ENCODE results near the gene NOX4. TPM values are rescaled to one million over a fixed set of nuclear protein-coding genes. Genes with fewer than 3 reads are reported as not detected.

Gene NOX4
- total RNA-seq, 1 experiment from 2014 or later: 3.0 TPM

GRCh38 chr11:89279176-89279575 is 212.0 kb downstream of the NOX4 start:
- Histone ChIP-seq H2AFZ (ENCODE audit: low read length) (no peak overlapping the region), H3K9ac (ENCODE audit: extremely low read depth, insufficient read length, low read length) (no peak overlapping the region), H3K4ac (ENCODE audit: low read depth, low read length) (no peak overlapping the region), H3K23me2 (ENCODE audit: insufficient read length, low read depth, low read length, poor library complexity, severe bottlenecking) (no peaks in the 10 kb centered on the region), H4K91ac (ENCODE audit: insufficient read length, low read depth, low read length) (no peak overlapping the region), H3T11ph (ENCODE audit: low read length) (no peak overlapping the region), H4K20me1 (ENCODE audit: control insufficient read depth, insufficient read depth, insufficient read length) (no peaks in the 10 kb centered on the region), H2BK15ac (ENCODE audit: low read depth, low read length) (no peak overlapping the region), H3K4me1 (ENCODE audit: insufficient read depth, low read length) (peaks cover 4% of the 10 kb centered on the region; the same call in 1 of the 2 replicates), H3K56ac (ENCODE audit: insufficient read length, low read depth, low read length) (no peak overlapping the region), H3K79me2 (ENCODE audit: insufficient read depth, low read length) (no peaks in the 10 kb centered on the region), H2BK20ac (ENCODE audit: low read depth, low read length, poor library complexity, severe bottlenecking) (no peak overlapping the region), H2BK12ac (ENCODE audit: insufficient read length, low read depth, low read length) (no peak overlapping the region), H3K4me2 (ENCODE audit: insufficient read depth, insufficient read length, low read length) (no peak overlapping the region), H2AK5ac (ENCODE audit: insufficient read length, low read length) (no peak overlapping the region), H3K9me3 (ENCODE audit: control insufficient read depth, low read depth, low read length) (no peaks in the 10 kb centered on the region), H3K27ac (ENCODE audit: insufficient read length, low read depth, low read length) (no peak overlapping the region), H4K8ac (replicated peaks; ENCODE audit: insufficient read length, low read depth, low read length) (no peak overlapping the region), H2BK5ac (ENCODE audit: insufficient read length, low read length) (no peak overlapping the region), H3K14ac (ENCODE audit: insufficient read depth, low read length) (no peak overlapping the region), H3K27me3 (ENCODE audit: insufficient read depth, low read length) (no peaks in the 10 kb centered on the region), H3K79me1 (ENCODE audit: insufficient read depth, low read depth, low read length, poor library complexity, severe bottlenecking) (no peaks in the 10 kb centered on the region), H2BK120ac (ENCODE audit: low read depth, low read length, poor library complexity, severe bottlenecking) (no peak overlapping the region), H3K18ac (ENCODE audit: insufficient read length, low read depth, low read length) (no peak overlapping the region), H4K5ac (ENCODE audit: insufficient read length, low read depth, low read length) (no peak overlapping the region), H3K23ac (ENCODE audit: insufficient read length, low read depth, low read length) (no peak overlapping the region)
- TF ChIP-seq, protein P1, sequence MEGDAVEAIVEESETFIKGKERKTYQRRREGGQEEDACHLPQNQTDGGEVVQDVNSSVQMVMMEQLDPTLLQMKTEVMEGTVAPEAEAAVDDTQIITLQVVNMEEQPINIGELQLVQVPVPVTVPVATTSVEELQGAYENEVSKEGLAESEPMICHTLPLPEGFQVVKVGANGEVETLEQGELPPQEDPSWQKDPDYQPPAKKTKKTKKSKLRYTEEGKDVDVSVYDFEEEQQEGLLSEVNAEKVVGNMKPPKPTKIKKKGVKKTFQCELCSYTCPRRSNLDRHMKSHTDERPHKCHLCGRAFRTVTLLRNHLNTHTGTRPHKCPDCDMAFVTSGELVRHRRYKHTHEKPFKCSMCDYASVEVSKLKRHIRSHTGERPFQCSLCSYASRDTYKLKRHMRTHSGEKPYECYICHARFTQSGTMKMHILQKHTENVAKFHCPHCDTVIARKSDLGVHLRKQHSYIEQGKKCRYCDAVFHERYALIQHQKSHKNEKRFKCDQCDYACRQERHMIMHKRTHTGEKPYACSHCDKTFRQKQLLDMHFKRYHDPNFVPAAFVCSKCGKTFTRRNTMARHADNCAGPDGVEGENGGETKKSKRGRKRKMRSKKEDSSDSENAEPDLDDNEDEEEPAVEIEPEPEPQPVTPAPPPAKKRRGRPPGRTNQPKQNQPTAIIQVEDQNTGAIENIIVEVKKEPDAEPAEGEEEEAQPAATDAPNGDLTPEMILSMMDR (conservative IDR thresholded peaks at IDR 0.05): no peak
- WGBS (ENCODE audit: extremely low coverage, insufficient read length, low lambda C conversion rate): no CpG with 5 or more reads among the region's 1 CpG
- Mint-ChIP-seq H3K4me3 (no peak overlapping the region), H3K27me3 (ENCODE audit: low read depth) (no peaks in the 10 kb centered on the region), H3K27ac (no peak overlapping the region), H3K36me3 (ENCODE audit: insufficient read depth in 1 of 3, low read depth in 3 of 3) (no peaks in the 10 kb centered on the region), H3K4me1 (peaks cover 19 to 26% of the 10 kb centered on the region in 2 experiments), H3K9me3 (no peaks in the 10 kb centered on the region)
- no peak for DNase-seq
